Measurements from ENCODE around the gene INPPL1.
"Not testable (repeated sequence)": the region's sequence is repeated elsewhere in the genome, so short reads cannot be mapped to it uniquely, and the experiment has no call there.

The INPPL1 gene

GRCh38 chr11:72244361-72245262, 20.0 kb downstream of the INPPL1 start:
- DNase-seq (ENCODE audit: low spot score), result peak; percentile 65

- no peak for DNase-seq (ENCODE audit: low spot score)
Observed at GRCh38 chr11:72245263-72245816, 20.8 kb downstream of the INPPL1 start.

- DNase-seq (ENCODE audit: low spot score), result no peak
Observed at GRCh38 chr11:72247584-72247983, 23.0 kb downstream of the INPPL1 start.

GRCh38 chr11:72249961-72250360, 25.4 kb downstream of the INPPL1 start:
- DNase-seq (ENCODE audit: low spot score), result no peak

- DNase-seq (ENCODE audit: low spot score), result no peak
Observed at GRCh38 chr11:72250661-72251464, 26.3 kb downstream of the INPPL1 start.

- DNase-seq (ENCODE audit: low spot score), result no peak
Observed at GRCh38 chr11:72251614-72252013, 27.0 kb downstream of the INPPL1 start.

GRCh38 chr11:72253392-72253791, 28.8 kb downstream of the INPPL1 start:
- DNase-seq (ENCODE audit: low spot score), result no peak

- DNase-seq (ENCODE audit: low spot score), result no peak
Observed at GRCh38 chr11:72254299-72254993, 29.9 kb downstream of the INPPL1 start.

GRCh38 chr11:72257570-72257969, 33.0 kb downstream of the INPPL1 start:
- no peak for DNase-seq (ENCODE audit: low spot score)

- DNase-seq (ENCODE audit: low spot score), result no peak
Observed at GRCh38 chr11:72259490-72259889, 34.9 kb downstream of the INPPL1 start.

- DNase-seq (ENCODE audit: low spot score), result no peak
Observed at GRCh38 chr11:72260574-72260973, 36.0 kb downstream of the INPPL1 start.

GRCh38 chr11:72263361-72263760, 38.8 kb downstream of the INPPL1 start:
- no peak for DNase-seq (ENCODE audit: low spot score)

GRCh38 chr11:72265951-72266350, 41.4 kb downstream of the INPPL1 start:
- no peak for DNase-seq (ENCODE audit: low spot score)

GRCh38 chr11:72266960-72267359, 42.4 kb downstream of the INPPL1 start:
- DNase-seq (ENCODE audit: low spot score), result not testable (repeated sequence)

- no peak for DNase-seq (ENCODE audit: low spot score)
Observed at GRCh38 chr11:72267956-72268617, 43.5 kb downstream of the INPPL1 start.

- no peak for DNase-seq (ENCODE audit: low spot score)
Observed at GRCh38 chr11:72271980-72272379, 47.4 kb downstream of the INPPL1 start.

GRCh38 chr11:72274435-72274834, 49.9 kb downstream of the INPPL1 start:
- no peak for DNase-seq (ENCODE audit: low spot score)

- DNase-seq (ENCODE audit: low spot score), result no peak
Observed at GRCh38 chr11:72278905-72279304, 54.3 kb downstream of the INPPL1 start.

GRCh38 chr11:72280037-72280436, 55.5 kb downstream of the INPPL1 start:
- DNase-seq (ENCODE audit: low spot score), result no peak

GRCh38 chr11:72280726-72281315, 56.3 kb downstream of the INPPL1 start:
- no peak for DNase-seq (ENCODE audit: low spot score)

- DNase-seq (ENCODE audit: low spot score), result no peak
Observed at GRCh38 chr11:72283947-72284346, 59.4 kb downstream of the INPPL1 start.

Measured in ecto neural progenitor cell (in vitro differentiated cells).